ENCODE measurements around the gene IGF2BP2. TPM values are rescaled to one million over a fixed set of nuclear protein-coding genes. Genes with fewer than 3 reads are reported as not detected.

IGF2BP2 gene
- total RNA-seq, 1 experiment from 2014 or later, result 135 TPM

GRCh38 chr3:185843126-185843525, 18.3 kb upstream of the IGF2BP2 start:
- H2AFZ ChIP-seq (ENCODE audit: low read depth, low read length, poor library complexity, severe bottlenecking), result no peak overlapping the region
- intact Hi-C loops (cut with micrococcal nuclease), result no loop called here
- BruUV-seq (replicated peaks), result no TSS peak
- no peak for TF ChIP-seq POLR2AphosphoS5 (IDR thresholded peaks at IDR 0.05; ENCODE audit: low read depth, low read length)
- no peak for TF ChIP-seq SRF (IDR thresholded peaks at IDR 0.05; ENCODE audit: low read depth)
- TF ChIP-seq REST (IDR thresholded peaks at IDR 0.05; ENCODE audit: low read depth), result no peak
- no peak for TF ChIP-seq ZNF274 (IDR thresholded peaks at IDR 0.05; ENCODE audit: low read depth, low read length)
- H3K9me2 ChIP-seq (ENCODE audit: insufficient read depth), result no peaks in the 10 kb centered on the region
- H4K20me1 ChIP-seq (ENCODE audit: insufficient read depth), result no peaks in the 10 kb centered on the region
- no peaks in the 10 kb centered on the region for H3K36me3 ChIP-seq (ENCODE audit: control insufficient read depth in 1 of 2, insufficient read depth in 2 of 2, low read length in 2 of 2)
- peaks cover 5 to 9% of the 10 kb centered on the region in 2 experiments; a peak in 3 of 4 replicates for H3K4me1 ChIP-seq (ENCODE audit: control insufficient read depth in 1 of 2, insufficient read depth in 2 of 2, low read length in 2 of 2)
- H3K4me2 ChIP-seq (ENCODE audit: low read length), result no peak overlapping the region
- no peak overlapping the region for H3K9ac ChIP-seq (ENCODE audit: low read length)
- POLR2A ChIA-PET, result no interaction called here
- no peaks in the 10 kb centered on the region for H3K9me3 ChIP-seq (ENCODE audit: control insufficient read depth in 1 of 2, insufficient read depth in 1 of 2, low read depth in 1 of 2, low read length in 2 of 2)
- RAD21 ChIA-PET (ENCODE audit: low non-redundant PET in 1 of 2, low total read pairs in 2 of 2, uncharacterized antibody in 2 of 2, unreplicated experiment in 2 of 2), result no interaction called here
- ATAC-seq (no peak), DNase-seq (ENCODE audit: low read depth, low spot score) (no peak)
- no peak overlapping the region for H3K27ac ChIP-seq (ENCODE audit: low read depth, low read length)
- no peaks in the 10 kb centered on the region for H3K27me3 ChIP-seq (ENCODE audit: insufficient read depth, low read length)
- H3K4me3 ChIP-seq (replicated peaks in 1 of 2; ENCODE audit: low read depth in 1 of 2, low read length in 2 of 2), result no peak overlapping the region
- H3K79me2 ChIP-seq (ENCODE audit: insufficient read depth, low read length), result no peaks in the 10 kb centered on the region
- CTCF ChIA-PET, result no interaction called here

GRCh38 chr3:185842241-185842640, 17.4 kb upstream of the IGF2BP2 start:
- peaks cover 5 to 9% of the 10 kb centered on the region in 2 experiments; a peak in 3 of 4 replicates for H3K4me1 ChIP-seq (ENCODE audit: control insufficient read depth in 1 of 2, insufficient read depth in 2 of 2, low read length in 2 of 2)
- TF ChIP-seq CEBPB (IDR thresholded peaks at IDR 0.05; ENCODE audit: low read depth) (no peak), MAX (IDR thresholded peaks at IDR 0.05) (no peak), SIN3A (IDR thresholded peaks at IDR 0.05; ENCODE audit: low read depth) (no peak), POLR2AphosphoS5 (IDR thresholded peaks at IDR 0.05; ENCODE audit: low read depth, low read length) (no peak), ZBTB33 (IDR thresholded peaks at IDR 0.05; ENCODE audit: extremely low read depth, insufficient replicate concordance, low read length) (no peak)
- ChIA-PET POLR2A (no interaction called here), RAD21 (ENCODE audit: low non-redundant PET in 1 of 2, low total read pairs in 2 of 2, uncharacterized antibody in 2 of 2, unreplicated experiment in 2 of 2) (no interaction called here), CTCF (no interaction called here)
- intact Hi-C loops (cut with micrococcal nuclease), result no loop called here
- DNase-seq (ENCODE audit: low read depth, low spot score) (no peak), ATAC-seq (no peak)
- no peaks in the 10 kb centered on the region for H4K20me1 ChIP-seq (ENCODE audit: insufficient read depth)
- H3K9ac ChIP-seq (ENCODE audit: low read length), result no peak overlapping the region
- H3K4me2 ChIP-seq (ENCODE audit: low read length), result no peak overlapping the region
- H3K9me3 ChIP-seq (ENCODE audit: control insufficient read depth in 1 of 2, insufficient read depth in 1 of 2, low read depth in 1 of 2, low read length in 2 of 2), result no peaks in the 10 kb centered on the region
- BruUV-seq (replicated peaks), result no TSS peak
- H3K27ac ChIP-seq (ENCODE audit: low read depth, low read length), result no peak overlapping the region
- no peaks in the 10 kb centered on the region for H3K36me3 ChIP-seq (ENCODE audit: control insufficient read depth in 1 of 2, insufficient read depth in 2 of 2, low read length in 2 of 2)
- no peaks in the 10 kb centered on the region for H3K27me3 ChIP-seq (ENCODE audit: insufficient read depth, low read length)
- H3K4me3 ChIP-seq (replicated peaks in 1 of 2; ENCODE audit: low read depth in 1 of 2, low read length in 2 of 2), result no peak overlapping the region
- no peak overlapping the region for H2AFZ ChIP-seq (ENCODE audit: low read depth, low read length, poor library complexity, severe bottlenecking)
- H3K9me2 ChIP-seq (ENCODE audit: insufficient read depth), result no peaks in the 10 kb centered on the region
- no peaks in the 10 kb centered on the region for H3K79me2 ChIP-seq (ENCODE audit: insufficient read depth, low read length)

All from HCT116 (cell line).